ENCODE data around the gene APBB1IP.
"Not testable (repeated sequence)": the region's sequence is repeated elsewhere in the genome, so short reads cannot be mapped to it uniquely, and the experiment has no call there.

The APBB1IP gene

DNA sequence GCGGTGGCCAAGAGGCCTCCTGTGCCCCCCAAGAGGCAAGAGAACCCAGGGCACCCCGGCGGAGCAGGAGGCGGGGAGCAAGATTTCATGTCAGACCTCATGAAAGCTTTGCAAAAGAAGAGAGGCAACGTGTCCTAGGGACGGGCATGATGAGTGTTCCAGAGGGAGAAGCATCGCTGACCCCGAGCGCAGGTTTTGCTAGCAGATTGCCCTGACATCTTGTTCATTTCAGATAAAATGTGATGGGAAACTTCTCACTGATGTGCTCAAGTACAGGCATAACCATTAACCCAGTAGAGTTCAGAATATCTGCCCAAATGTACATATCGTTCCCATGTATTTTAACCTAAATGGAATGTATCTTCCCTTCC lies 129.2 kb downstream of the APBB1IP start:
- no peak for DNase-seq

DNA sequence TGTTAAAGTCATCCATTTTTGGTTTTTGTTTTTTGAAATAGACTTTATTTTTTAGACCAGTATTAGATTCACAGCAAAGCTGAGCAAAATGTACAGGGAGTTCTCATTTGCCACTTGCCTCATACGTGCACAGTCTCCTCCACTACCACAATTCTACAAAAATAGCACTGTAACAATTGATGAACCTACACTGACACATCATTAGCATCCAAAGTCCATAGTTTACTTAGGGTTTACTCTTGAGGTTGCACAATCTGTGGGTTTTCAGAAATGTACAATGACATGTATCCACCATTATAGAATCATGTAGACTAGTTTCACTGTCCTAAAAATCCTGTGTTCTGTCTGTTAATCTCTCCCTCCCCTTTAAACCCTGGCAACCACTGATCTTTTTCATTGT lies 133.5 kb downstream of the APBB1IP start:
- no peak for DNase-seq

DNA sequence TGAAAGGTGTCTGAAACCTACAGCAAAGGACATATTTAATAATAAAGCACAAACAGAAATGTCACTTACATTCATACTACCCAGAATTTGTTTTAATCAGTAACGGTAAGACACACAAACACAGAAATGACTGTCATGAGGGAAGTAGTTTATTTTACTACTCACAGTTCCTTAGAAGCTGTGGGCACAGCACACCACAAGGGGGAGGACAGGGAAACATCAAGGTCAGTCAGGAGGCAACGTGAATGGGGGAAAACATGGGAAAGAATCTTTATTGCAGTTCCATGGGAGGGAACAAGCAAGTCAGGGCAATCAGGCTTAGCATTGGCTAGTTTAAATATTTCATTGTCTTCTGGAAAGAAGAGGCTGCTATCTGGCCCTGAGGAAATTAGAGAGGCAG lies 135.5 kb downstream of the APBB1IP start:
- DNase-seq, result no peak

GRCh38 chr10:26574783-26575182 lies 136.6 kb downstream of the APBB1IP start:
- DNase-seq, result no peak

- DNase-seq, result not testable (repeated sequence)
These were observed 140.2 kb downstream of the APBB1IP start for GRCh38 chr10:26578371-26578770.

DNA sequence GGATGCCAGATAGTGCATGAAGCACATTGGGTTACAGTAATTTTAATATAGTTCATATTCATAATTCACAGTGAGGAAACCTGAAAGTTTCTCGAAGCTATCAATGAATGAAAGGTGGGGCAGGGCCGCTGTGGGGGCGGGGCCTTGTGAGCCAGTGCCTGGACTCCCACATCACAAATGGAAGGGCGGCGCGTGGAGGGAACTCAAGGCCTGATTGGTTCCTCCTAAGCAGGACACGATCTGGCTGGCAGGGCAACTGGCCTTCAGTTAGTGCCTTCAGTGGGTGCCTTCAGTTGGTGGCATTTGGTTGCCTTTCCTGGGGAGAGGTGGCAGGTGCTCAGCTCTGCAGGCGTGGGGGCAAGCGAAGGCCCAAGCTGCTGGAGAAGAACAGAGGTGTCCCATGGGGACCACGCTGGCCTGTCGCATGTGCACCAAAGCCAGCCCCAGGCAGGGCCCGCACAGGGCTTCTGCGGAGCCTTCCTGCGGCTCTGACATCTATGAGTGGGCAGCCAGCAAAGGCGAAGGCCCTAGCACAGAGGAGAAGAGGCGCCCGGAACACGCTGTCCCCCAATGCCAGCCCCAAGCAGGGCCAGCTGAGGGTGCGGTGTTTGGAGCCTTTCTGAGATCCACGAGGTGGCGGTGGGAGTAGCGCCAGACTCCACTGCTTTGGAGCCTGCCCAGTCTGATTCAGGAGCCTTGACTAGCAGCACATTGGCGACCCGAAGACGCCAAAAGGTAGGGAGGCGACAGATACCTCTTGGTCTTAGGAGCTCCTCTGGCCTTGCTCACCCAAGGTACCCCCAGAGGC lies 141.3 kb downstream of the APBB1IP start:
- no peak for DNase-seq

GRCh38 chr10:26586211-26586610 lies 148.1 kb downstream of the APBB1IP start:
- DNase-seq, result no peak

- no peak for DNase-seq
These were observed 150.5 kb downstream of the APBB1IP start for GRCh38 chr10:26588611-26589010.

- DNase-seq, result not testable (repeated sequence)
These were observed 151.7 kb downstream of the APBB1IP start for GRCh38 chr10:26589813-26590212.

DNA sequence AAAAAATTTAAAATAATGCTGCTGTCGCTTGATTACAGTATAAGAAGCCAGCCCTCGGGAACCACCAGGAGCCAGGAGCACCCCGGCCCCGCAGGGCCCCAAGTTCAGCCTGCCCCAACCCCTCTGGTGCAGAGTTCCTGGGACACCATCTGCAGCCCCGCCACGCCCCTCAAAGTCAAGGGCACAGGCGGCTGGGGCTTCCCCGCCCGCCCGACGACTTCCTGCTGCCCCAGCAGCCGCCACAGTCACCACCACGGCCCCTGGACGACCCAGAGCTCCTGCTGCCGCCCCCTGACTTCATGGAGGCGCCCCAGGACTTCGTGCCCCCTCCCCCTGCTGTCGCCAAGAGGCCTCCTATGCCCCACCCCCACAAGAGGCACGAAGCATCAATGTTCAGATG lies 155.8 kb downstream of the APBB1IP start:
- DNase-seq, result no peak

GRCh38 chr10:26603283-26603682 lies 165.1 kb downstream of the APBB1IP start:
- not testable (repeated sequence) for DNase-seq

DNA sequence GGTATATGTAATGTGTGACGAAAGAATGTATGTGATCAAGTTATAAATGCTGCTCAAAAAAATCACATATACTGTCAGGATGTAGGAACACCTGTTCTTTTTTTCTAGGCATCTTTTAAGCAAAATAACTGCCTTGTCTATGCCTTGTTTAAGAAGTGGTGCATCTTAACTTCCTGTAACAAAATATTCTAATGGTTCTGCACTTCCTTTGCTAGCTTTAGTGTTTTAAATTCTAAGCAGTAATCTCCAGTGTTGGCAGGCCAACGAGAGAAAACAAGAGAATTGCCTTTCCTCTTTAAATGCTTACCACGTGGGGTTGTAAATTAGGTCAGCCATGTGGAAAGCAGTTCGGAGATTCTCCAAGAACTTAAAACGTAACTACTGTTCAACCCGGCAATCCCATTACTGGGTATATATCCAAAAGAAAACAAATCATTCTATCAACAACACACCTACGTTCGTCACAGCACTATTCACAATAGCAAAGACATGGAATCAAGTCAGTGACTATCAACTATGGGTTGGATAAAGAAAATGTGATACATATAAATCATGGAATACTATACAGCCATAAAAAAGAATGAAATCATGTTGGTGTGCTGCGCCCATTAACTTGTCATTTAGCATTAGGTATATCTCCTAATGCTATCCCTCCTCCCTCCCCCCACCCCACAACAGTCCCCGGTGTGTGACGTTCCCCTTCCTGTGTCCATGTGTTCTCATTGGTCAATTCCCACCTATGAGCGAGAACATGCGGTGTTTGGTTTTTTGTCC lies 166.4 kb downstream of the APBB1IP start:
- not testable (repeated sequence) for DNase-seq

GRCh38 chr10:26606389-26606877 lies 168.3 kb downstream of the APBB1IP start:
- not testable (repeated sequence) for DNase-seq

- DNase-seq, result no peak
These were observed 174.2 kb downstream of the APBB1IP start for GRCh38 chr10:26612151-26612915.

All from DMS 273 treated with DMSO at 0.1 percent for 48 hours (cell line).